HG03159 (cell line): ENCODE results near the gene CYSRT1.
"Not testable (repeated sequence)": the region's sequence is repeated elsewhere in the genome, so short reads cannot be mapped to it uniquely, and the experiment has no call there.

ENCODE experiments used
- ATAC-seq: cut with Tn5 transposase; IDR thresholded peaks from one replicate; pipeline ENCODE4 v1.9.1; 2021; ENCODE audit warnings: mild to moderate bottlenecking, moderate library complexity; ENCODE audit not compliant: unreplicated experiment

CYSRT1 gene

GRCh38 chr9:137235424-137236237, 10.7 kb downstream of the CYSRT1 start:
- no peak for ATAC-seq

GRCh38 chr9:137236238-137236935, 11.4 kb downstream of the CYSRT1 start:
- ATAC-seq: peak; percentile 18

- no peak for ATAC-seq
These were observed 12.0 kb downstream of the CYSRT1 start for GRCh38 chr9:137236936-137237421.

GRCh38 chr9:137237759-137238726, 13.1 kb downstream of the CYSRT1 start:
- no peak for ATAC-seq

GRCh38 chr9:137239541-137240200, 14.7 kb downstream of the CYSRT1 start:
- ATAC-seq: not testable (repeated sequence)

- ATAC-seq: peak; percentile 24
These were observed 15.4 kb downstream of the CYSRT1 start for GRCh38 chr9:137240318-137240840.

- ATAC-seq: peak; percentile 68
These were observed 16.0 kb downstream of the CYSRT1 start, which contains the start of gene TUBB4B for GRCh38 chr9:137240841-137241489. TUBB4B (plus strand) TSS chr9:137241287; CDS start chr9:137241361, 74 bp downstream.

GRCh38 chr9:137241490-137242268, 16.7 kb downstream of the CYSRT1 start:
- peak; percentile 2 for ATAC-seq

- ATAC-seq: no peak
These were observed 17.6 kb downstream of the CYSRT1 start for GRCh38 chr9:137242269-137243203.

- ATAC-seq: not testable (repeated sequence)
These were observed 18.3 kb downstream of the CYSRT1 start for GRCh38 chr9:137243266-137243625.

GRCh38 chr9:137243626-137244485, 18.9 kb downstream of the CYSRT1 start:
- ATAC-seq: no peak

GRCh38 chr9:137244486-137245449, 19.8 kb downstream of the CYSRT1 start:
- ATAC-seq: no peak

GRCh38 chr9:137245450-137246421, 20.8 kb downstream of the CYSRT1 start:
- ATAC-seq: no peak

GRCh38 chr9:137247135-137247915, 22.4 kb downstream of the CYSRT1 start:
- no peak for ATAC-seq
